B cell (primary cell): ENCODE measurements around the gene PRICKLE2. TPM values are rescaled to one million over a fixed set of nuclear protein-coding genes. Genes with fewer than 3 reads are reported as not detected.

Experiments
- ATAC-seq: fragments of 200-7000 bp; cut with Tn5 transposase; one replicate; pipeline ENCODE4 v1.10.0; 2021; ENCODE audit warnings: low read depth, mild to moderate bottlenecking, moderate number of reproducible peaks, moderate library complexity
- CTCF ChIA-PET: fragments of 350-600 bp; sonication (Branson Sonifier 250); formaldehyde crosslinking; loops from one replicate; lab custom pipeline; 2021; ENCODE audit warnings: antibody characterized with exemption, inconsistent platforms; lab: Charles Lee
- POLR2A ChIA-PET: fragments of 350-600 bp; sonication (Branson Sonifier 250); formaldehyde crosslinking; loops from one replicate; lab custom pipeline; 2021; ENCODE audit warnings: antibody characterized with exemption; lab: Charles Lee
- DNase-seq: peaks from one replicate; pipeline ENCODE4 v3.0.0; 2013
- H2AFZ ChIP-seq: 2 replicates; pipeline ENCODE4 v1.6.1; 2012; ENCODE audit warnings: mild to moderate bottlenecking, low read depth, low read length; ENCODE audit not compliant: insufficient read depth, poor library complexity, severe bottlenecking
- H3K27ac ChIP-seq, 2 donors: 1 replicate in 1 of 2; 2 replicates in 1 of 2; pipeline ENCODE4 v1.5.1; 2012 to 2013; ENCODE audit warnings: low read length in 2 of 2, mild to moderate bottlenecking in 2 of 2, moderate library complexity in 1 of 2
- H3K27me3 ChIP-seq, 4 experiments: fragments of 200-600 bp in 1 of 4; sonication (generic) in 1 of 4; replicated peaks in 1 of 4; 1 replicate in 2 of 4; 2 replicates in 2 of 4; pipeline versions ENCODE4 v1.6.1 to v1.7.0; 2013 to 2016; ENCODE audit warnings: low read length in 3 of 4, mild to moderate bottlenecking in 2 of 4, mixed read lengths in 1 of 4, moderate library complexity in 1 of 4; ENCODE audit not compliant: insufficient read depth in 4 of 4, control insufficient read depth in 3 of 4; ENCODE audit errors: control extremely low read depth in 1 of 4
- H3K36me3 ChIP-seq, 2 experiments: replicated peaks in 1 of 2; 1 replicate in 1 of 2; 2 replicates in 1 of 2; pipeline versions ENCODE4 v1.6.1 to v1.7.1; 2013; ENCODE audit warnings: low read length in 1 of 2; ENCODE audit not compliant: insufficient read depth in 2 of 2, control insufficient read depth in 1 of 2; ENCODE audit errors: control extremely low read depth in 1 of 2, extremely low read depth in 1 of 2
- H3K4me1 ChIP-seq, 2 donors: fragments of 200-600 bp in 1 of 2; sonication (generic) in 1 of 2; 1 replicate in 1 of 2; 2 replicates in 1 of 2; pipeline versions ENCODE4 v1.5.1 to v1.6.1; 2013 to 2017; ENCODE audit warnings: low read length in 2 of 2; ENCODE audit not compliant: control insufficient read depth in 2 of 2, insufficient read depth in 2 of 2
- H3K4me2 ChIP-seq: replicated peaks from 2 replicates; pipeline ENCODE3; 2012; ENCODE audit warnings: mild to moderate bottlenecking, low read depth, low read length; ENCODE audit not compliant: poor library complexity, severe bottlenecking
- H3K4me3 ChIP-seq, 5 experiments: fragments of 200-600 bp in 1 of 5; sonication (generic) in 1 of 5; 1 replicate in 3 of 5; 2 replicates in 2 of 5; pipeline versions ENCODE4 v1.5.1 to v1.7.0; 2011 to 2016; ENCODE audit warnings: low read length in 4 of 5, mild to moderate bottlenecking in 4 of 5, low read depth in 2 of 5, control low read depth in 1 of 5, moderate library complexity in 1 of 5; ENCODE audit not compliant: insufficient read depth in 1 of 5; ENCODE audit errors: control extremely low read depth in 1 of 5, extremely low read depth in 1 of 5
- H3K79me2 ChIP-seq: fragments of 200-600 bp; sonication (generic); one replicate; pipeline ENCODE4 v1.6.0; 2016; ENCODE audit warnings: low read length; ENCODE audit not compliant: control insufficient read depth, insufficient read depth
- H3K9ac ChIP-seq: fragments of 200-600 bp; sonication (generic); 2 replicates; pipeline ENCODE4 v1.6.1; 2017; ENCODE audit warnings: mild to moderate bottlenecking, low read length, moderate library complexity
- H3K9me3 ChIP-seq, 3 donors: one replicate each; pipeline versions ENCODE4 v1.6.1 to v1.7.1; 2013; ENCODE audit warnings: low read length in 2 of 3; ENCODE audit not compliant: control insufficient read depth in 2 of 3, insufficient read depth in 1 of 3; ENCODE audit errors: control extremely low read depth in 1 of 3
- H4K20me1 ChIP-seq: 2 replicates; pipeline ENCODE4 v1.6.0; 2012; ENCODE audit warnings: mild to moderate bottlenecking, low read length; ENCODE audit not compliant: insufficient read depth, control insufficient read depth, poor library complexity, severe bottlenecking
- H3K27ac Mint-ChIP-seq: one replicate; pipeline ENCODE4 v1.8.0; 2021; ENCODE audit warnings: mixed read lengths
- H3K27me3 Mint-ChIP-seq: one replicate; pipeline ENCODE4 v1.8.0; 2021; ENCODE audit warnings: mixed read lengths
- H3K4me1 Mint-ChIP-seq: one replicate; pipeline ENCODE4 v1.8.0; 2021; ENCODE audit warnings: mixed read lengths
- H3K4me3 Mint-ChIP-seq: one replicate; pipeline ENCODE4 v1.8.0; 2021; ENCODE audit warnings: mixed read lengths
- H3K9me3 Mint-ChIP-seq: one replicate; pipeline ENCODE4 v1.8.0; 2022; ENCODE audit warnings: mixed read lengths; ENCODE audit not compliant: insufficient read depth
- EZH2 ChIP-seq: IDR thresholded peaks from 2 replicates; pipeline ENCODE4 v1.6.1; 2012; ENCODE audit warnings: borderline replicate concordance, low read depth, mild to moderate bottlenecking, moderate library complexity, low read length; ENCODE audit not compliant: insufficient read depth, poor library complexity, severe bottlenecking
- WGBS: methylation state at CpG from one replicate; pipeline ENCODE4 v1.1.5; 2013; ENCODE audit warnings: missing lambda C conversion rate; ENCODE audit not compliant: insufficient coverage; 5-methylcytosine and 5-hydroxymethylcytosine counted together
- intact Hi-C: fragments of 100-400 bp; cut with micrococcal nuclease; formaldehyde crosslinking; loops from one replicate; pipeline ENCODE4 v1.10.0; 2022
- polyA plus RNA-seq: library from polyadenylated mRNA; depleted of rRNA; stranded (reverse); fragments of >200 nt; gene quantifications from 2 replicates; pipeline ENCODE4 v1.2.3, GENCODE V29; 2012
- total RNA-seq, 2 donors: library from RNA; stranded (reverse); fragments of 120-200 nt in 1 of 2; gene quantifications; 1 replicate in 1 of 2; 2 replicates in 1 of 2; pipeline versions ENCODE4 v1.2.3 to v1.2.4, GENCODE V29; 2013 to 2022
- TF ChIP-seq, protein P1 (sequence below): fragments of 200-600 bp; IDR thresholded peaks from one replicate; pipeline ENCODE4 v1.8.0; 2022; ENCODE audit warnings: antibody characterized with exemption, mild to moderate bottlenecking

PRICKLE2 gene
- total and polyA plus RNA-seq, 2 donors (not counting 1 experiment from before 2014, with no cell fraction given) = 0.30 to 1.4 TPM

- 27% methylated on average over 29 of the region's 33 CpGs for WGBS
- ATAC-seq = no peak
- intact Hi-C loops = no loop called here
These were observed 42.7 kb upstream of the PRICKLE2 start for GRCh38 chr3:64267721-64268604.

DNA sequence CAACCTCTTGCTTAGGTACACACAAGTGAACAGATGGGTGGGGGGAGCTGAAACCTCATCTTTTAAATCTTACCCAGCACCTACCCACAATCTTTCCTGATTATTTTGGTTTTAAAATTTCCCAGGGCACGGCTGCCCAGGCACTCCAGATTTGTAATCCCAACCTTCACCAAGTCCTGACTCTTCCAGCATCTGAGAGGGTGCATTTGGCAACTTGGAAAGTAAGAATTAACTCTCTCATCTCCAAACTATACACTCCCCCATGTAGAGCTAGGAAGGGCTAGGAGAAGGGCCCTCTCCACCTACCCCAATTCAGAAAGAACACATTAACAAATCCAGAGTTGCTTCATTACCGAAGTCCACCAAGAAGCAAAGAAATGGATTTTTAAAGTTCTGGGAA lies 41.7 kb upstream of the PRICKLE2 start:
- ATAC-seq (no peak), DNase-seq (no peak)
- Histone ChIP-seq H3K27me3 (peaks cover 0 to 7% (median 1%) of the 10 kb centered on the region in 4 experiments), H3K9ac (no peak overlapping the region), H3K9me3 (peaks cover 0 to 8% (median 0%) of the 10 kb centered on the region in 3 donors), H3K36me3 (no peaks in the 10 kb centered on the region), H3K79me2 (no peaks in the 10 kb centered on the region), H3K4me1 (no peaks in the 10 kb centered on the region), H3K4me3 (no peak overlapping the region), H3K4me2 (no peak overlapping the region), H4K20me1 (no peaks in the 10 kb centered on the region), H2AFZ (no peak overlapping the region), H3K27ac (no peak overlapping the region)
- Mint-ChIP-seq H3K9me3 (no peaks in the 10 kb centered on the region), H3K27me3 (peaks cover 27% of the 10 kb centered on the region), H3K27ac (no peak overlapping the region), H3K4me1 (no peaks in the 10 kb centered on the region), H3K4me3 (no peak overlapping the region)
- POLR2A ChIA-PET = no interaction called here
- TF ChIP-seq EZH2 = no peak
- TF ChIP-seq, protein P1, sequence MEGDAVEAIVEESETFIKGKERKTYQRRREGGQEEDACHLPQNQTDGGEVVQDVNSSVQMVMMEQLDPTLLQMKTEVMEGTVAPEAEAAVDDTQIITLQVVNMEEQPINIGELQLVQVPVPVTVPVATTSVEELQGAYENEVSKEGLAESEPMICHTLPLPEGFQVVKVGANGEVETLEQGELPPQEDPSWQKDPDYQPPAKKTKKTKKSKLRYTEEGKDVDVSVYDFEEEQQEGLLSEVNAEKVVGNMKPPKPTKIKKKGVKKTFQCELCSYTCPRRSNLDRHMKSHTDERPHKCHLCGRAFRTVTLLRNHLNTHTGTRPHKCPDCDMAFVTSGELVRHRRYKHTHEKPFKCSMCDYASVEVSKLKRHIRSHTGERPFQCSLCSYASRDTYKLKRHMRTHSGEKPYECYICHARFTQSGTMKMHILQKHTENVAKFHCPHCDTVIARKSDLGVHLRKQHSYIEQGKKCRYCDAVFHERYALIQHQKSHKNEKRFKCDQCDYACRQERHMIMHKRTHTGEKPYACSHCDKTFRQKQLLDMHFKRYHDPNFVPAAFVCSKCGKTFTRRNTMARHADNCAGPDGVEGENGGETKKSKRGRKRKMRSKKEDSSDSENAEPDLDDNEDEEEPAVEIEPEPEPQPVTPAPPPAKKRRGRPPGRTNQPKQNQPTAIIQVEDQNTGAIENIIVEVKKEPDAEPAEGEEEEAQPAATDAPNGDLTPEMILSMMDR = no peak
- WGBS = no CpG with 5 or more reads among the region's 2 CpGs
- CTCF ChIA-PET = no interaction called here
- intact Hi-C loops = no loop called here

More at GRCh38 chr3:64267721-64268604, 42.7 kb upstream of the PRICKLE2 start:
- H2AFZ ChIP-seq = no peak overlapping the region
- no peak for DNase-seq
- ChIA-PET POLR2A (no interaction called here), CTCF (no interaction called here)
- no peak overlapping the region for H3K4me2 ChIP-seq
- no peak overlapping the region for H3K4me3 Mint-ChIP-seq
- H3K9me3 Mint-ChIP-seq = no peaks in the 10 kb centered on the region
- no peak overlapping the region for H3K27ac Mint-ChIP-seq
- TF ChIP-seq, protein P1 = no peak
- TF ChIP-seq EZH2 = no peak
- H3K27me3 Mint-ChIP-seq = peaks cover 22% of the 10 kb centered on the region
- no peak overlapping the region for H3K27ac ChIP-seq
- H3K4me1 Mint-ChIP-seq = no peaks in the 10 kb centered on the region
- peaks cover 0 to 5% (median 1%) of the 10 kb centered on the region in 4 experiments for H3K27me3 ChIP-seq
- no peaks in the 10 kb centered on the region for H4K20me1 ChIP-seq
- H3K9me3 ChIP-seq = peaks cover 0 to 8% (median 0%) of the 10 kb centered on the region in 3 donors
- H3K4me3 ChIP-seq = no peak overlapping the region
- no peak overlapping the region for H3K9ac ChIP-seq
- no peaks in the 10 kb centered on the region for H3K4me1 ChIP-seq
- H3K36me3 ChIP-seq = no peaks in the 10 kb centered on the region
- H3K79me2 ChIP-seq = no peaks in the 10 kb centered on the region
